ENCODE data around the gene ANGPTL2.

DNA sequence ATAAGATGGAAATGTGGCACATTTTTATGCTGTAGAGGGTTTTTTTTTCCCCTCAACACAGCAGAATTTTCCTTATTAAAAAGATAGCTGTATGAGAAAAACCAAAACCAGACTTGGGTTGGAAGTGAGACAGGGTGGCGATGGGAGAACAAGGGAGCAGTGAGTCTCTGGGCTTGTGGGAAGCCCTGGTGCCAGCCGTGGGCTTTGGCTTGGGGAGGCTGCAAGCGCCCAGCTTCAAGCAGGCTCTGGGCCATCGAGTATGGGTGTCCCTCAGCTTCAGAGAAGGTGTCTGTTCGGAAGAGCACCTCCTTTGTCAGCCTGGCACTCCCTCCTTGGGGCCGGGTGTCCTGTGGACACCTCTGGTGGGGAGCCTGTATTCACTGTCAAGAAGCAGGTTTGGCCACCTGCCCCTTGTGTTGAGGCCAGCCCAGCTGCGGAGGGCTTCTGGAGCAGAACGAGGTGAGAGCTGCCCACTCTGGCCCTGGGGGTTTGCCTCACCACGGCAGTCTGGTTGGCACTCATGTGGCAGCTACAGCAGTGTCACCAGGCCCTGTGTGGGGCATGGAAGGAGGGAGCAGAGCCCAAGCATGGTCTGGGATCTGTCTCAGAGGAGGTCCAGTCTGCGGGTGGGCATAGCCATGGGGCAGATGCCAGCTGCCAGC, 37.6 kb upstream of the ANGPTL2 start:
- TF ChIP-seq CTCF (IDR thresholded peaks at IDR 0.05; ENCODE audit: poor library complexity), result no peak
- TF ChIP-seq EZH2 (IDR thresholded peaks at IDR 0.05; ENCODE audit: borderline replicate concordance), result no peak
